Activated CD8-positive, alpha-beta T cell treated with anti-CD3 and anti-CD28 coated beads for 36 hours (primary cell): Measurements from ENCODE around the gene YIPF2. TPM values are rescaled to one million over a fixed set of nuclear protein-coding genes. Genes with fewer than 3 reads are reported as not detected.
"Not testable (repeated sequence)": the region's sequence is repeated elsewhere in the genome, so short reads cannot be mapped to it uniquely, and the experiment has no call there.

Experiments
- ATAC-seq: fragments of 200-7000 bp; cut with Tn5 transposase; one replicate; pipeline ENCODE4 v1.10.0; 2021; ENCODE audit warnings: mild to moderate bottlenecking, moderate library complexity
- CTCF ChIA-PET: fragments of 350-600 bp; sonication (Branson Sonifier 250); formaldehyde crosslinking; loops from one replicate; lab custom pipeline; 2021; ENCODE audit warnings: antibody characterized with exemption; lab: Charles Lee
- POLR2A ChIA-PET: fragments of 350-600 bp; sonication (Branson Sonifier 250); formaldehyde crosslinking; loops from one replicate; lab custom pipeline; 2021; ENCODE audit warnings: antibody characterized with exemption; lab: Charles Lee
- DNase-seq: peaks from one replicate; pipeline ENCODE4 v3.0.0-alpha.2; 2020
- H3K27ac Mint-ChIP-seq: one replicate; pipeline ENCODE4 v1.8.0; 2021; ENCODE audit warnings: mild to moderate bottlenecking, mixed read lengths
- H3K27me3 Mint-ChIP-seq: one replicate; pipeline ENCODE4 v1.8.0; 2021; ENCODE audit warnings: mixed read lengths
- H3K36me3 Mint-ChIP-seq: one replicate; pipeline ENCODE4 v1.8.0; 2021; ENCODE audit warnings: low read depth, mixed read lengths
- H3K4me1 Mint-ChIP-seq: one replicate; pipeline ENCODE4 v1.8.0; 2021; ENCODE audit warnings: low read depth, mixed read lengths
- H3K4me3 Mint-ChIP-seq: one replicate; pipeline ENCODE4 v1.8.0; 2021; ENCODE audit warnings: mild to moderate bottlenecking, moderate library complexity, mixed read lengths
- H3K9me3 Mint-ChIP-seq: one replicate; pipeline ENCODE4 v1.8.0; 2021; ENCODE audit warnings: mixed read lengths
- intact Hi-C: fragments of 100-400 bp; cut with micrococcal nuclease; formaldehyde crosslinking; loops from one replicate; pipeline ENCODE4 v1.10.0; 2022
- total RNA-seq, 2 experiments: library from RNA; stranded (reverse); gene quantifications; one replicate each; pipeline ENCODE4 v1.2.3, GENCODE V29; 2021
- TF ChIP-seq, protein P1 (sequence below): fragments of 200-600 bp; IDR thresholded peaks from one replicate; pipeline ENCODE4 v1.8.0; 2022; ENCODE audit warnings: antibody characterized with exemption, mild to moderate bottlenecking

The YIPF2 gene
- total RNA-seq, 2 experiments from 2014 or later, result 21.7 to 24.4 TPM

DNA sequence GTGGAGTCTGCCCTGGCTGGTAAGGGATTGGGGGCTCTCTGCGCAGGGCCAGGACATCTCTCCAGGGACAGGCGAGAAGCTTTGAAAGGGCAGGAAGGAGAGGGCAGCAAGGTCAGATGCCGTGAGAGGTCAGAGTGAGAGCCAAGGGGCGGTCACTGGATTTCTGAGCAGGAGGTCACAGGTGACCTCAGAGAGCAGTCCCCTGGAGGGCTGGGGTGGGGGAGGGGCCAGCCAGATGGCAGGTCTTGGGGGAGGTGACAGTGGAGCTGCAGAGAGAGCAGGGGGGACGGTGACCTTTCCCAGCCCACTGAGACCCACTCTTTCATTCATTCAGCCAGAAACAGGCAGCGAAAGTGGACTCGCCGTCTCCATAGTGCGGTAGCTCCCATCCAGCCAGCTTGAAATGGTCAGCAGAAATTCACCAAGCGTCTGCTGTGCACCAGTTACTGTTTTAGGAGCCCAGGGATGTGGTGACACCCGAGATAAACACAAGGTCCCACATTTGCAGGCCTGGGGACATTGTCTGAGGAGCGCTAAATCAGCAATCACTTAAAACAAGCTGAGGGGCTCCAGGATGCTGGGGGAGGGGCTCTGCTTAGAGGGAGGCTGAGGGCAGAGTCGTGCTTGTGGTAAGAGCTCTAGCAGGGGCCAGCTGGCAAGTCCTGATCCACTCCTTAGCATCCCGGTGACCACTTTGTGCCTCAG lies 46.9 kb downstream of the YIPF2 start:
- TF ChIP-seq, protein P1, sequence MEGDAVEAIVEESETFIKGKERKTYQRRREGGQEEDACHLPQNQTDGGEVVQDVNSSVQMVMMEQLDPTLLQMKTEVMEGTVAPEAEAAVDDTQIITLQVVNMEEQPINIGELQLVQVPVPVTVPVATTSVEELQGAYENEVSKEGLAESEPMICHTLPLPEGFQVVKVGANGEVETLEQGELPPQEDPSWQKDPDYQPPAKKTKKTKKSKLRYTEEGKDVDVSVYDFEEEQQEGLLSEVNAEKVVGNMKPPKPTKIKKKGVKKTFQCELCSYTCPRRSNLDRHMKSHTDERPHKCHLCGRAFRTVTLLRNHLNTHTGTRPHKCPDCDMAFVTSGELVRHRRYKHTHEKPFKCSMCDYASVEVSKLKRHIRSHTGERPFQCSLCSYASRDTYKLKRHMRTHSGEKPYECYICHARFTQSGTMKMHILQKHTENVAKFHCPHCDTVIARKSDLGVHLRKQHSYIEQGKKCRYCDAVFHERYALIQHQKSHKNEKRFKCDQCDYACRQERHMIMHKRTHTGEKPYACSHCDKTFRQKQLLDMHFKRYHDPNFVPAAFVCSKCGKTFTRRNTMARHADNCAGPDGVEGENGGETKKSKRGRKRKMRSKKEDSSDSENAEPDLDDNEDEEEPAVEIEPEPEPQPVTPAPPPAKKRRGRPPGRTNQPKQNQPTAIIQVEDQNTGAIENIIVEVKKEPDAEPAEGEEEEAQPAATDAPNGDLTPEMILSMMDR, result no peak
- Mint-ChIP-seq H3K4me3 (no peak overlapping the region), H3K27me3 (no peaks in the 10 kb centered on the region), H3K36me3 (peaks cover 15% of the 10 kb centered on the region), H3K4me1 (peaks cover 30% of the 10 kb centered on the region), H3K9me3 (no peaks in the 10 kb centered on the region), H3K27ac (no peak overlapping the region)
- POLR2A ChIA-PET, result interaction anchor here (1.3 to 1.5 kb wide), 3 partner anchors 9 to 79 kb away, joined by 4 to 9 read pairs (median 4); partner anchors contain the start of gene SMARCA4
- CTCF ChIA-PET, result interaction anchor here (1.0 to 1.6 kb wide), 4 partner anchors 10 to 37 kb away, joined by 3 to 11 read pairs (median 4); partner anchors contain the start of gene CARM1
- intact Hi-C loops, result no loop called here
- DNase-seq, result no peak
- no peak for ATAC-seq

DNA sequence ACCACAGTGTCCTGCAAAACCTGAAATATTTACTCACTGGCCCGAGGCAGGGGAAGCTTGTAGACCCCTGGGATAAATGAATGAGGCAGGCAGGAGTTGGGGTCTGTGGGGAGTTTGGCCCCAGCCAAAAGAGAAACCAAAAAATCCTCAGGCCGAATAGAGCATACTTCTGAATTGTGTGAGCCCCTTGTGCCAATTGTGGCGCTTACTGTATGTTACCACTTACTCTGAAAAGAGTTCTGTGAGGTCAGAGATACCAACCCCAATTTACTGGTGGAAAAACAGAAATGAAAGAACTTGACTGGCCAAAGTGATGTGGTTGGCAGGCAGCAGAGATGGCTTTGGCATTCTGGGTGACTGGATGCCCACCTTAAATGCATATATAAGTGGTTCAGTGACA lies 50.2 kb downstream of the YIPF2 start:
- ChIA-PET POLR2A (interaction anchor here (0.6 to 2.6 kb wide), 3 partner anchors 10 to 133 kb away, joined by 3 to 9 read pairs (median 3); no protein-coding TSS in a partner anchor), CTCF (interaction anchor here (1.2 to 2.7 kb wide), 3 partner anchors 14 to 42 kb away, joined by 3 to 12 read pairs (median 3); partner anchors contain the start of gene TMED1)
- ATAC-seq (peak; percentile 24), DNase-seq (peak; percentile 18)
- H3K36me3 Mint-ChIP-seq, result peaks cover 15% of the 10 kb centered on the region
- peak overlapping the region; percentile 80 for H3K27ac Mint-ChIP-seq
- intact Hi-C loops, result no loop called here
- peak overlapping the region; percentile 36 for H3K4me3 Mint-ChIP-seq
- H3K27me3 Mint-ChIP-seq, result no peaks in the 10 kb centered on the region
- no peaks in the 10 kb centered on the region for H3K9me3 Mint-ChIP-seq
- TF ChIP-seq, protein P1, result no peak
- peaks cover 38% of the 10 kb centered on the region for H3K4me1 Mint-ChIP-seq

DNA sequence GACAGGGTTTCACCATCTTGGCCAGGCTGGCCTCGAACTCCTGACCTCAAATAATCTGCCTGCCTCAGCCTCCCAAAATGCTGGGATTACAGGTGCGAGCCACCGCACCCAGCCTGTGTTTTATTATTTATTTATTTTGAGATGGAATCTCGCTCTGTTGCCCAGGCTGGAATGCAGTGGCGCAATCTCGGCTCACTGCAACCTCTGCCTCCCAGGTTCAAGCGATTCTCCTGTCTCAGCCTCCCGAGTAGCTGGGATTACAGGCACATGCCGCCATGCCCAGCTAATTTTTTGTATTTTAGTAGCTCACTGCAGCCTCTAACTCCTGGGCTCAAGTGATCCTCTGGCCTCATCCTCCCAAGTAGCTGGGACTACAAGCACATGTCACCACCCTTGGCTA lies 50.8 kb downstream of the YIPF2 start:
- intact Hi-C loops, ATAC-seq, H3K9me3 Mint-ChIP-seq, DNase-seq, H3K27me3 Mint-ChIP-seq: not testable (repeated sequence)
- Mint-ChIP-seq H3K27ac (peak overlapping the region; percentile 80), H3K4me1 (peaks cover 43% of the 10 kb centered on the region), H3K4me3 (peak overlapping the region; percentile 36), H3K36me3 (peaks cover 17% of the 10 kb centered on the region)
- POLR2A ChIA-PET, result interaction anchor here (0.6 to 2.6 kb wide), 3 partner anchors 11 to 134 kb away, joined by 3 to 9 read pairs (median 3); no protein-coding TSS in a partner anchor
- CTCF ChIA-PET, result interaction anchor here (1.2 to 2.7 kb wide), 4 partner anchors 13 to 42 kb away, joined by 3 to 12 read pairs (median 3); partner anchors contain the start of gene TMED1

DNA sequence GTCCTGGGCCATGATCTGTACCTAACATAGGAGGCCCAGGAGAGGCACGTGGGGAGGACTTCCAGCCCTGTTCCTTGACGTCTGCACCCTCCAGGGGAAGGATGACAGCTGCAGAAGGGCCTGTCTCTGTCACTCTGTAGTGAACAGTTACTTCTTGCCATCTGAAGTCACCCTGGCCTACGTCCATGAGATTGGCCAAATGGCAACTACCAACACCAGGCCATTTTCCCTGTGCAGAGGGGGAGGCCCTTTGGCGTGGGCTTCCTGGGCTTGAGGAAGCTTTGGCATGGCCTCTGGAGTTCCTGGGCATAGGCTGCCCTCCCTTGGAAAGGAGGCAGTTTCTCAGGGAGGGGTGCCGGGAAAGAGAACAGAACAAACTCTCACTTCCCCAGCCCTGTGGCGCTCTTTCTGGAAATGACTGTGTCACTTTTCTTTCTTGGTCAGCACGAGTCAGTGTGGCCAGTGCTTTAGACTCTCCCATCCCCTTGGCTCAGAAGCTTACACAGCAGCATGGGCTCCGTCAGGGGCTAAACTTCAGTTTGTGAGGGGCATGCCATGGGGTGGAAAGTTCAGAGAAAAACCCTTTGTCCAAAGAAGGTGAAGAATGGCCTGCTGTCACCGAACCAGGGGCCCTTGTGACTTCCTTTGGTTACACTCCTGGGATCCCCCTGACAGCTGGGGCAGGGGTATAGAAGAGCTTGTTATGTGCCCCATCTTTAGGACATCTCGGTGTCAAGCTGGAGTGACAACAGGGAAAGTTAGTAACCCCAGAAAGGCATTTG lies 51.8 kb downstream of the YIPF2 start:
- POLR2A ChIA-PET, result interaction anchor here (0.6 to 1.3 kb wide), 5 partner anchors 16 to 139 kb away, joined by 3 read pairs; partner anchors contain the start of gene SMARCA4
- H3K9me3 Mint-ChIP-seq, result no peaks in the 10 kb centered on the region
- intact Hi-C loops, result no loop called here
- CTCF ChIA-PET, result interaction anchor here (1.2 to 1.6 kb wide), 2 partner anchors 12 to 16 kb away, joined by 3 read pairs; no protein-coding TSS in a partner anchor
- peaks cover 17% of the 10 kb centered on the region for H3K36me3 Mint-ChIP-seq
- TF ChIP-seq, protein P1, result no peak
- peak; percentile 24 for ATAC-seq
- H3K4me1 Mint-ChIP-seq, result peaks cover 44% of the 10 kb centered on the region
- peak overlapping the region; percentile 76 for H3K27ac Mint-ChIP-seq
- DNase-seq, result peak; percentile 38
- H3K4me3 Mint-ChIP-seq, result no peak overlapping the region
- H3K27me3 Mint-ChIP-seq, result no peaks in the 10 kb centered on the region

DNA sequence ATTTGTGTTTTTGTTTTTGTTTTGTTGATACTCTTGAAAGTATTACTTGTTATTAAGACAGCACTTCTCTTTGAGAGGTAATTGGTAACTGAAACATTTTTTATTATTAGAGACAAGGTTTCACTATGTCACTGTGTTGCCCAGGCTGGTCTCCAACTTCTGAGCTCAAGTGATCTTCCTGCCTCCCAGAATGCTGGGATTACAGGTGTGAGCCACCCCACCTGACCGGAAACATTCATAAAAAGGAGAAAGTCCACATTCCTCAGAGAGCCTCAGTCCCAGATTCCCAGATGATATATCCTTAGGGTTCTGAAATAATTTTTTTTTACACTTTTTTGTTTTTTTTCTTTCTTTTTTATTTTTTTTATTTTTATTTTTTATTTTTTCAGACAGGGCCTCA lies 54.4 kb downstream of the YIPF2 start:
- Mint-ChIP-seq H3K27ac (no peak overlapping the region), H3K9me3 (no peaks in the 10 kb centered on the region), H3K4me3 (peak overlapping the region; percentile 29), H3K36me3 (peaks cover 10% of the 10 kb centered on the region), H3K4me1 (peaks cover 41% of the 10 kb centered on the region), H3K27me3 (no peaks in the 10 kb centered on the region)
- TF ChIP-seq, protein P1, result no peak
- intact Hi-C loops, result no loop called here
- POLR2A ChIA-PET, result interaction anchor here (1.2 kb wide), 1 partner anchor 41 kb away, joined by 3 read pairs; no protein-coding TSS in a partner anchor
- DNase-seq (no peak), ATAC-seq (no peak)
- CTCF ChIA-PET, result interaction anchor here (0.8 to 2.9 kb wide), 3 partner anchors 10 to 63 kb away, joined by 3 to 18 read pairs (median 3); no protein-coding TSS in a partner anchor
